Vagina (tissue), 2 donors: ENCODE data around the gene RNF182.

Source experiments
- POLR2A ChIP-seq, 2 donors: fragments of 450-650 bp; IDR thresholded peaks; one replicate each; pipeline ENCODE4 v1.6.1; 2017; ENCODE audit warnings: antibody characterized with exemption in 2 of 2, mild to moderate bottlenecking in 2 of 2, moderate library complexity in 2 of 2
- TF ChIP-seq, protein P1 (sequence below), 3 experiments: fragments of 450-650 bp in 2 of 3; fragments of 200-600 bp in 1 of 3; sonication (generic) in 1 of 3; IDR thresholded peaks; one replicate each; pipeline ENCODE4 v1.5.1; 2017 to 2019; ENCODE audit warnings: antibody characterized with exemption in 3 of 3, mild to moderate bottlenecking in 2 of 3, moderate library complexity in 2 of 3

DNA sequence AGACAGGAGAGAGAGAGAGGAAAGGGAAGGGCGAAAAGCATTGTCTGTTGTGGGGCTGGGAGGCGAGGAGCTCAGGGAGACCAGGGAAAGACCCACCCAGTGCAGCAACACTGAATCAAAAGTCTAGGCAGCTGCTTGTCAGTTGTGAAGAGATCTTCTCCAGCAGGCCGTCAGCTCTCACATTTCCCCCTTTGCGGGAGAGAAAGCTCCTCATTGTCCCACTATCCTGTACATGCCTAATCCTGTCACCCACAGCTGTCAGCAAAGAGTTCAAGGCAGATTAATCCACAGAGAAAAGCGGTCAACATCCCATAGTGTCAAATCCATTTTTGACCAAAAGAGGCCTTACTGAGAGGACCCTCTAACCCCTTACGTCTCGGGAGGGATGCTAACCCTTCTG, 27.3 kb downstream of the RNF182 start:
- TF ChIP-seq, protein P1, sequence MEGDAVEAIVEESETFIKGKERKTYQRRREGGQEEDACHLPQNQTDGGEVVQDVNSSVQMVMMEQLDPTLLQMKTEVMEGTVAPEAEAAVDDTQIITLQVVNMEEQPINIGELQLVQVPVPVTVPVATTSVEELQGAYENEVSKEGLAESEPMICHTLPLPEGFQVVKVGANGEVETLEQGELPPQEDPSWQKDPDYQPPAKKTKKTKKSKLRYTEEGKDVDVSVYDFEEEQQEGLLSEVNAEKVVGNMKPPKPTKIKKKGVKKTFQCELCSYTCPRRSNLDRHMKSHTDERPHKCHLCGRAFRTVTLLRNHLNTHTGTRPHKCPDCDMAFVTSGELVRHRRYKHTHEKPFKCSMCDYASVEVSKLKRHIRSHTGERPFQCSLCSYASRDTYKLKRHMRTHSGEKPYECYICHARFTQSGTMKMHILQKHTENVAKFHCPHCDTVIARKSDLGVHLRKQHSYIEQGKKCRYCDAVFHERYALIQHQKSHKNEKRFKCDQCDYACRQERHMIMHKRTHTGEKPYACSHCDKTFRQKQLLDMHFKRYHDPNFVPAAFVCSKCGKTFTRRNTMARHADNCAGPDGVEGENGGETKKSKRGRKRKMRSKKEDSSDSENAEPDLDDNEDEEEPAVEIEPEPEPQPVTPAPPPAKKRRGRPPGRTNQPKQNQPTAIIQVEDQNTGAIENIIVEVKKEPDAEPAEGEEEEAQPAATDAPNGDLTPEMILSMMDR (IDR thresholded peaks at IDR 0.05): no peak
- TF ChIP-seq POLR2A (IDR thresholded peaks at IDR 0.05): no peak
